ENCODE results near the gene LDHAL6B. TPM values are rescaled to one million over a fixed set of nuclear protein-coding genes. Genes with fewer than 3 reads are reported as not detected.

The LDHAL6B gene
- total and polyA plus RNA-seq, 2 of the 8 experiments (the other 6 are each of a cell fraction or from before 2014, with no cell fraction given), result not detected

GRCh38 chr15:59203657-59204056, 3.0 kb upstream of the LDHAL6B start:
- H2BK20ac ChIP-seq (ENCODE audit: low read length), result no peak overlapping the region
- no peak overlapping the region for H3K23ac ChIP-seq (ENCODE audit: insufficient read length)
- H2AK5ac ChIP-seq (ENCODE audit: low read depth, low read length), result no peak overlapping the region
- H3K4me3 ChIP-seq (ENCODE audit: extremely low read depth in 1 of 4, insufficient read depth in 2 of 4, low read depth in 3 of 4, low read length in 4 of 4), result no peak overlapping the region
- H2BK5ac ChIP-seq (ENCODE audit: low read depth, low read length), result no peak overlapping the region
- no peak overlapping the region for H4K8ac ChIP-seq (ENCODE audit: extremely low read depth, insufficient read depth, low read length)
- no peak overlapping the region for H3K18ac ChIP-seq (ENCODE audit: extremely low read depth, low read length)
- no peaks in the 10 kb centered on the region for H3K4me1 ChIP-seq (replicated peaks in 1 of 4; ENCODE audit: control insufficient read depth in 3 of 4, insufficient read depth in 4 of 4, low read length in 3 of 4)
- FAIRE-seq, result no peak
- no peak overlapping the region for H4K5ac ChIP-seq (ENCODE audit: insufficient read length, low read depth, low read length)
- no peaks in the 10 kb centered on the region for H3K79me2 ChIP-seq (ENCODE audit: control insufficient read depth in 1 of 2, insufficient read depth in 2 of 2, low read length in 2 of 2)
- H3K36me3 ChIP-seq (ENCODE audit: control insufficient read depth in 2 of 4, insufficient read depth in 4 of 4, low read length in 3 of 4), result peaks cover 11 to 84% (median 36%) of the 10 kb centered on the region in 4 experiments; a peak in 7 of 8 replicates
- no peak overlapping the region for H3K9ac ChIP-seq (replicated peaks in 1 of 4; ENCODE audit: extremely low read depth in 1 of 4, low read depth in 3 of 4, low read length in 3 of 4)
- no peaks in the 10 kb centered on the region for H3K79me1 ChIP-seq (ENCODE audit: low read depth, low read length)
- no peak overlapping the region for H3K4ac ChIP-seq (replicated peaks; ENCODE audit: insufficient read length, low read depth, low read length)
- no peak overlapping the region for H4K91ac ChIP-seq (replicated peaks; ENCODE audit: insufficient read length, low read length)
- no peak overlapping the region for H2AFZ ChIP-seq (ENCODE audit: low read length)
- WGBS, 2 experiments (ENCODE audit: extremely low coverage in 1 of 2, insufficient coverage in 1 of 2, insufficient read length in 1 of 2, insufficient replicate concordance in 2 of 2, low coverage in 1 of 2, low lambda C conversion rate in 2 of 2, missing lambda C conversion rate in 1 of 2), result 87% methylated on average over 3 of the region's 3 CpGs; no CpG with 5 or more reads in 1 of the 2 experiments
- no peak overlapping the region for H3K14ac ChIP-seq (ENCODE audit: insufficient read length)
- H3K56ac ChIP-seq (replicated peaks; ENCODE audit: insufficient read length, low read depth, low read length), result no peak overlapping the region
- H3K4me2 ChIP-seq (ENCODE audit: insufficient read depth in 1 of 2, low read depth in 2 of 2, low read length in 2 of 2), result no peak overlapping the region
- no peak overlapping the region for H2BK120ac ChIP-seq (replicated peaks; ENCODE audit: low read depth, low read length)
- ChIA-PET POLR2A (ENCODE audit: partially characterized antibody) (no interaction called here), CTCF (ENCODE audit: partially characterized antibody) (interaction anchor here (0.7 to 1.7 kb wide), 6 partner anchors 23 to 335 kb away, joined by 3 to 4 read pairs (median 4); no protein-coding TSS in a partner anchor)
- H3K27me3 ChIP-seq (replicated peaks in 1 of 4; ENCODE audit: control insufficient read depth in 3 of 4, extremely low read depth in 1 of 4, insufficient read depth in 3 of 4, low read length in 3 of 4), result no peaks in the 10 kb centered on the region
- H2BK12ac ChIP-seq (ENCODE audit: low read depth, low read length), result no peak overlapping the region
- H3K9me3 ChIP-seq (ENCODE audit: insufficient read depth in 2 of 2, low read depth in 1 of 2, low read length in 1 of 2), result no peaks in the 10 kb centered on the region
- no peak for DNase-seq (ENCODE audit: low read depth in 1 of 2, low spot score in 2 of 2)
- no peaks in the 10 kb centered on the region for H4K20me1 ChIP-seq (replicated peaks in 1 of 2; ENCODE audit: control insufficient read depth in 1 of 2, insufficient read depth in 2 of 2, low read length in 2 of 2)
- no peak overlapping the region for H3K27ac ChIP-seq (ENCODE audit: low read depth, low read length)
- no peak overlapping the region for H2BK15ac ChIP-seq (ENCODE audit: low read length)
- no peaks in the 10 kb centered on the region for H3K23me2 ChIP-seq (ENCODE audit: low read depth, low read length)
- TF ChIP-seq BACH1 (IDR thresholded peaks at IDR 0.05; ENCODE audit: low read length) (no peak), SRF (IDR thresholded peaks at IDR 0.05; ENCODE audit: low read depth, low read length) (no peak), KDM5A (IDR thresholded peaks at IDR 0.05; ENCODE audit: low read length) (no peak), JUND (IDR thresholded peaks at IDR 0.05; ENCODE audit: low read length) (no peak), BCL11A (IDR thresholded peaks at IDR 0.05; ENCODE audit: low read depth in 2 of 2, low read length in 2 of 2) (no peak), SP4 (IDR thresholded peaks at IDR 0.05; ENCODE audit: low read length) (no peak), CEBPB (IDR thresholded peaks at IDR 0.05; ENCODE audit: low read depth, low read length) (no peak), E2F6 (IDR thresholded peaks at IDR 0.05) (no peak), POU5F1 (IDR thresholded peaks at IDR 0.05; ENCODE audit: low read depth, low read length) (no peak), TAF7 (optimal IDR thresholded peaks at IDR 0.05; ENCODE audit: borderline replicate concordance, low read depth, low read length) (no peak), SUZ12 (IDR thresholded peaks at IDR 0.05; ENCODE audit: low read length) (no peak), USF2 (IDR thresholded peaks at IDR 0.05; ENCODE audit: low read length) (no peak), MAFK (IDR thresholded peaks at IDR 0.05; ENCODE audit: low read depth, low read length) (no peak), GTF2F1 (IDR thresholded peaks at IDR 0.05; ENCODE audit: borderline replicate concordance, low read depth, low read length) (no peak)

Data from H1 (cell line).